BLaER1 (cell line): ENCODE results near the gene SLC35F5.
A peak's percentile ranks its signal among the peaks of the same experiment; 100 is the strongest.
"Not testable (repeated sequence)": the region's sequence is repeated elsewhere in the genome, so short reads cannot be mapped to it uniquely, and the experiment has no call there.

Experiments
- H3K27ac ChIP-seq: shearing (Covaris generic); formaldehyde crosslinking; 2 replicates; pipeline ENCODE4 v1.8.1; 2022
- H3K27me3 ChIP-seq: shearing (Covaris generic); formaldehyde crosslinking; 2 replicates; pipeline ENCODE4 v1.8.1; 2022
- H3K36me3 ChIP-seq: shearing (Covaris generic); formaldehyde crosslinking; 2 replicates; pipeline ENCODE4 v1.8.1; 2022
- H3K4me1 ChIP-seq: shearing (Covaris generic); formaldehyde crosslinking; 2 replicates; pipeline ENCODE4 v1.8.1; 2022
- H3K4me2 ChIP-seq: shearing (Covaris generic); formaldehyde crosslinking; 2 replicates; pipeline ENCODE4 v1.8.1; 2022
- H3K4me3 ChIP-seq: shearing (Covaris generic); formaldehyde crosslinking; 2 replicates; pipeline ENCODE4 v1.8.1; 2022
- H3K9ac ChIP-seq: shearing (Covaris generic); formaldehyde crosslinking; 2 replicates; pipeline ENCODE4 v1.8.1; 2022
- H3K9me3 ChIP-seq: shearing (Covaris generic); formaldehyde crosslinking; 2 replicates; pipeline ENCODE4 v1.8.1; 2022
- H4K20me1 ChIP-seq: shearing (Covaris generic); formaldehyde crosslinking; 2 replicates; pipeline ENCODE4 v1.8.1; 2022
- Cebpa-rat ChIP-seq: shearing (Covaris generic); IDR thresholded peaks from 2 replicates; pipeline ENCODE4 v1.8.1; 2022

SLC35F5 gene

DNA sequence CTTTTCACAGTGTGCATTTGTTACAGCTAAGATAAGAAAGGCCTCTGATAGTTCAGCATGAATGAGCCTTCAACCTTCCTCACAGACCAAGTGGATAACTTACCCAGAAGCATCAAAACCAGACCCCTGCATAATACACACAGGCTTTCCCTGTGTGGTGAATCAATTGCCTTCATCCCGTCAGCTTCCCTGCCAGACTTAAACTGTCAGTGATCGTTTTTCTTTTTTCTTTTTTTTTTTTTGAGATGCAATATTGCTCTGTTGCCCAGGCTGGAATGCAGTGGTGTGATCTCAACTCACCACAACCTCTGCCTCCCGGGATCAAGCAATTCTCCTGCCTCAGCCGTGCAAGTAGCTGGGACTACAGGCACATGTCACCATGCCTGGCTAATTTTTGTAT, 20.5 kb upstream of the SLC35F5 start:
- no peaks in the 10 kb centered on the region for H3K27me3 ChIP-seq
- no peak overlapping the region for H3K27ac ChIP-seq
- no peak overlapping the region for H3K9ac ChIP-seq
- H3K4me3 ChIP-seq: no peak overlapping the region
- no peaks in the 10 kb centered on the region for H4K20me1 ChIP-seq
- H3K4me2 ChIP-seq: peak overlapping the region; percentile 47
- no peaks in the 10 kb centered on the region for H3K36me3 ChIP-seq
- H3K9me3 ChIP-seq: no peaks in the 10 kb centered on the region
- peaks cover 43% of the 10 kb centered on the region for H3K4me1 ChIP-seq
- TF ChIP-seq Cebpa-rat: no peak

DNA sequence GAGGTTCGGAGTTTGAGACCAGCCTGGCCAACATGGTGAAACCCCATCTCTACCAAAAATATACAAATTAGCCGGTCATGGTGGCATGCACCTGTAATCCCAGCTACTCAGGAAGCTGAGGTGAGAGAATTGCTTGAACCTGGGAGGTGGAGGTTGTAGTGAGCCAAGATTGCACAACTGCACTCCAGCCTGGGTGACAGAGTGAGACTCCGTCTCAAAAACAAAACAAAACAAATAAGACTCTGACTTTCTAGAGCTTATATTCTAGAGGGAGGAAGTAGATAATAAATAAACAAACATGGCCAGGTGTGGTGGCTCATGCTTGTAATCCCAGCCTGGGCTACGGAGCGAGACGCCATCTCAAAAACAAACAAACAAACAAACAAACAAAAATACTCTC, 18.2 kb upstream of the SLC35F5 start:
- not testable (repeated sequence) for H3K27ac ChIP-seq, H3K36me3 ChIP-seq, H3K9ac ChIP-seq, H3K9me3 ChIP-seq, H4K20me1 ChIP-seq, H3K27me3 ChIP-seq, H3K4me3 ChIP-seq, H3K4me2 ChIP-seq
- peaks cover 24% of the 10 kb centered on the region for H3K4me1 ChIP-seq

DNA sequence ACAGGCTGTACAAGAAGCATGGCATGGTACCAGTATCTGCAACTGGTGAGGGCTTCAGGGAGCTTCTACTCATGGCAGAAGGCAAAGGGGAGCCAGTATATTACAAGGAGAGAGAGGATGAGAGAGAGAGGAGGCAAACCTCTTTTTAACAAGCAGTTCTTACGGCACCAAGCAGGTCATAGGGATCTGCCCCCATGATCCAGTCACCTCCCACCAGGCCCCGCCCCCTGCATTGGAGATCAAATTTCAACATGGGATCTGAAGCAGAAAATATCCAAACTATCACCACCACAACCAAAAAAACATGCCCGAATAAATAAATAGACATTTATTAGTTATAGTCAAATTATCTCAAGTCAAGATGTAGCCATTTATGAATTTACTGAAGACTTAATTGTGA, 14.5 kb upstream of the SLC35F5 start:
- no peak overlapping the region for H3K4me3 ChIP-seq
- no peaks in the 10 kb centered on the region for H3K9me3 ChIP-seq
- no peak overlapping the region for H3K4me2 ChIP-seq
- no peak overlapping the region for H3K9ac ChIP-seq
- no peak overlapping the region for H3K27ac ChIP-seq
- no peak for TF ChIP-seq Cebpa-rat
- H3K27me3 ChIP-seq: no peaks in the 10 kb centered on the region
- no peaks in the 10 kb centered on the region for H3K4me1 ChIP-seq
- H4K20me1 ChIP-seq: no peaks in the 10 kb centered on the region
- H3K36me3 ChIP-seq: no peaks in the 10 kb centered on the region

DNA sequence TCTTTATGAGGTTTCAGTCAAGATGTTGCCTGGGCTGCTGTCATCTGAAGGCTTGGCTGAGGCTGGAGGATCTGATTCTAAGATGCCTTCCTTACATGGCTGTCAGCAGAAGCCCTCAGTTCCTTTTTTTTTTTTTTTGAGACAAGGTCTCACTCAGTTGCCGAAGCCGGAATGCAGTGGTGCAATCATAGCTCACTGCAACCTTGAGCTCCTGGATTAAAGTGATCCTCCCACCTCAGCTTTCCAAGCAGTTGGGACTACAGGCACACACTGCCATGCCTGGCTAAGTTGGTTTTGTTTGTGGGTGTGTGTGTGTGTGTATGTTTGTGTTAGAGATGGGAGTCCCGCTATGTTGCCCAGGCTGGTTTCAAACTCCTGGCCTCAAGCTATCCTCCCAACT, 13.1 kb upstream of the SLC35F5 start:
- H3K4me3 ChIP-seq: no peak overlapping the region
- no peaks in the 10 kb centered on the region for H4K20me1 ChIP-seq
- H3K4me2 ChIP-seq: no peak overlapping the region
- no peaks in the 10 kb centered on the region for H3K4me1 ChIP-seq
- TF ChIP-seq Cebpa-rat: no peak
- no peak overlapping the region for H3K27ac ChIP-seq
- no peaks in the 10 kb centered on the region for H3K27me3 ChIP-seq
- H3K9me3 ChIP-seq: peaks cover 8% of the 10 kb centered on the region
- no peak overlapping the region for H3K9ac ChIP-seq
- no peaks in the 10 kb centered on the region for H3K36me3 ChIP-seq

DNA sequence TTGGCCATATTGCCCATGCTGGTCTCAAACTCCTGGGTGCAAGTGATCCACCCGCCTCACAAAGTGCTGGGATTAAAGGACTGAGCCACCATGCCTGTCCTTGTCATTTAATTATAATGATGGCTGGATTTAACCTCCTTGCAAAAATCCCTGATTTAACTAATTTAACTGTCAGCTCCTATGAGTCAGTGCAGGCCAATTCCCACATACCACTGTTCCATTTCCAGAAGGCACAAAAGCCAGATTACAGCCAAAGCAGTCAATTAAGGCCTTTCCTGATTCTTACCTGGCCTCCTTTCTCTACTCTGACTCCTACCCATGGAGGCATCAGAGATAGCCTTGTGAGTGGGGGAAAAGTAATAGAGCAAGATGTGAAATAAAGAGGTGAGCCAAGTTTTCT, 12.3 kb upstream of the SLC35F5 start:
- Histone ChIP-seq H3K4me1 (no peaks in the 10 kb centered on the region), H3K9ac (no peak overlapping the region)

DNA sequence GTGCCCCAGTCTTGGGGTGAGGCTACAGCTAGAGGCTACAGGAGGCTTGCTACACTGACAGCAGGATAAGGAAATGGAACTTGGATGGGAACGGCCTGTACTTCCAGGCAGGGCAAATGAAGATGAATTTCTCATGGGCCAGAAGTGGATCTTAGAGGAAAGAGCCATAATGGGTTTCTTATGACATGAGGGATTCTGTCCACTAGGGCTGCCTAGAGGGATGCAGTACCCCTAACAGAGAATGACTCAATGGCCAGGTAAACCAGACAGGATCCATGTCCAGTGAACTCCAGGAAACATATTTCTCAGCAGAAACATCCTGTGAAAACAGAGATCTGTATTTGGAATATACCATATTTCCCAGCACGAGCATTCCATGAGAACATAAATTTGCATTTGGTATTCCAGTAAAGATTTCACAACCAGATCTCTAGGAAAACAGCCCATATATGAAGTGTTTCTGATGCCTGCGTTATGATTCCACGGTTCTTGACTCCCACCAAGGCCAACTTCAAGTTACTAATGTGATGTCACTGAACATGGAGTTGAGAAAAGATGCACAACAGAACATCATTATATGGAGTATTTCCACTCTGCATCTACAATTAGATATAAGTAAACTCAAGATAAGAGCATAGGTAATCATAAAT, 11.5 kb upstream of the SLC35F5 start:
- Histone ChIP-seq H3K4me2 (no peak overlapping the region), H3K27ac (no peak overlapping the region), H3K4me3 (no peak overlapping the region), H3K9ac (no peak overlapping the region), H3K9me3 (peaks cover 21% of the 10 kb centered on the region), H4K20me1 (no peaks in the 10 kb centered on the region), H3K4me1 (no peaks in the 10 kb centered on the region), H3K27me3 (no peaks in the 10 kb centered on the region), H3K36me3 (no peaks in the 10 kb centered on the region)
- no peak for TF ChIP-seq Cebpa-rat

More for the DNA sequence above, 12.3 kb upstream of the SLC35F5 start:
- TF ChIP-seq Cebpa-rat: no peak
- Histone ChIP-seq H3K36me3 (no peaks in the 10 kb centered on the region), H3K4me2 (no peak overlapping the region), H3K4me3 (no peak overlapping the region), H3K9me3 (peaks cover 13% of the 10 kb centered on the region), H3K27me3 (no peaks in the 10 kb centered on the region), H3K27ac (no peak overlapping the region), H4K20me1 (no peaks in the 10 kb centered on the region)

DNA sequence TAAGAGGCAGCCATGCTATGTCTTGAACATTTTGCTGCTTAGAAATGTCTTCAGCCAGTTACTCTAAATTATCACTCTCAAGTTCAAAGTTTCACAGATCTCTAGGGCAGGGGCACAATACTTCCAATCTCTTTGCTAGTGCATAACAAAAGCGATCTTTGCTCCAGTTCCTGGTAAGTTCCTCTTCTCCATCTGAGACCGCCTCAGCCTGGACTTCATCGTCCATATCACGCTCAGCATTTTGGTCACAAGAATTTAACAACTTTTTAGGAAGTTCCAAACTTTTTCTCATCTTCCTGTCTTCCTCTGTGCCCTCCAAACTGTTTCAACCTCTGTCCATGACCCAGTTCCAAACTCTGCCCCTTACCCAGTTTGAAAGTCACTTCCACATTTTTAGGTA, 8.8 kb upstream of the SLC35F5 start:
- H3K4me3 ChIP-seq: no peak overlapping the region
- H3K36me3 ChIP-seq: no peaks in the 10 kb centered on the region
- no peaks in the 10 kb centered on the region for H3K27me3 ChIP-seq
- H4K20me1 ChIP-seq: no peaks in the 10 kb centered on the region
- H3K9me3 ChIP-seq: peaks cover 22% of the 10 kb centered on the region
- no peak overlapping the region for H3K4me2 ChIP-seq
- no peak overlapping the region for H3K9ac ChIP-seq
- no peak overlapping the region for H3K27ac ChIP-seq
- no peak for TF ChIP-seq Cebpa-rat
- no peaks in the 10 kb centered on the region for H3K4me1 ChIP-seq

DNA sequence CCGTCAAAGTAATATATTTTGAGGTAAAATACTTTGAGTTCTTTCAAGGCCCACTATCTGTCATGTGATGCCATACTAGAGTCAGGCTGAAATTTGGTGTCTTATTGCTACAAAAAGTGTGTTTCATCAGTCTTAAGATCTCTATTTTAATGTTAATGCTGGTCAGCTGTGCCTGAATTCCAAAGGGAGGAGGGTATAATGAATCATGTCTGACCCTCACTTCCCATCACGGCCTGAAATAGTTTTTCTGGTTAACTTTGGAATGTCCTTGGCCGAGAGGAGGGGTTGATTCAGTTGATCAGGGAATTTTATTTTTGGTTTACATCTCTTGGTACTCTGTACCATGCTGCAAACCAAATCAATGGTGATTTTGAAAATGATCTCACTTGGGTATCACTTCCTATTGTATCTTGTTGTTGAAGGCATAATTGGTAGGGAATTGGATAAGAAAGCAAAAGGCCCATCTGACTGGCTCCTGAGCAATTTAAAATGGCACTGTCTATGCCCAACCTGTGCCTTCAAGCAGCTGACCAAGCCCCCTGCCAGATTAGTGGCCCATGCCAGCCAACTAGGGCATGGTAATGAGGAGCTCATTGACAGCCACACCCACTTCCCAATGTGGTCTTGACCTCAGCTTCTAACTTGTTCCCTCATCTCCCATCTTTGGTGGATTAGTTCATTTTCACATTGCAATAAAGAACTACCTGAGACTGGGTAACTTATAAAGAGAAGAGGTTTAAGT, 6.1 kb upstream of the SLC35F5 start:
- Histone ChIP-seq H3K36me3 (no peaks in the 10 kb centered on the region), H3K4me3 (no peak overlapping the region), H3K4me1 (peaks cover 23% of the 10 kb centered on the region), H3K27me3 (no peaks in the 10 kb centered on the region), H3K4me2 (no peak overlapping the region), H4K20me1 (no peaks in the 10 kb centered on the region), H3K9me3 (peaks cover 22% of the 10 kb centered on the region), H3K9ac (no peak overlapping the region), H3K27ac (no peak overlapping the region)
- no peak for TF ChIP-seq Cebpa-rat

DNA sequence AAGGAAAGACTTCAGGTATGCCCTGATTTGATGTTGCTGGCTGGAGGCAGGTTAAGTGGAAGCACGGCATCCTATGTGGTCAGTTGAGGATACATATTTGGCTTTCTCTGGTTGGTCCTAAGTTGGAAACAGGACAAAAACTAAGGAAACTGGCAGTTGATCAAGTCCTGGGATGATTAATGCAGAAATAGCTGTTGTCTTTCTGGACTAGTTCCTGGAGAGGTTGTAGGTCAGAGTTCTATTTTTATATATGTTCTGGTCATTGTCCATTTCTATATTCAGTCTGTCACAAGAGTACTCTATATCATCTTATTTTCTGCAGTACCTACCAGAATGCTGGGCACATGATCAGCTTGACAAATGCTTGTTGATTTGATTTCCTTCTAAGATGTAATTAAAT, 4.0 kb upstream of the SLC35F5 start:
- Histone ChIP-seq H3K9ac (no peak overlapping the region), H3K4me2 (no peak overlapping the region), H3K27ac (no peak overlapping the region), H3K4me3 (no peak overlapping the region), H3K9me3 (peaks cover 22% of the 10 kb centered on the region), H3K27me3 (no peaks in the 10 kb centered on the region), H3K36me3 (no peaks in the 10 kb centered on the region), H4K20me1 (peaks cover 1% of the 10 kb centered on the region; the same call in 1 of the 2 replicates), H3K4me1 (peaks cover 28% of the 10 kb centered on the region)
- TF ChIP-seq Cebpa-rat: no peak

DNA sequence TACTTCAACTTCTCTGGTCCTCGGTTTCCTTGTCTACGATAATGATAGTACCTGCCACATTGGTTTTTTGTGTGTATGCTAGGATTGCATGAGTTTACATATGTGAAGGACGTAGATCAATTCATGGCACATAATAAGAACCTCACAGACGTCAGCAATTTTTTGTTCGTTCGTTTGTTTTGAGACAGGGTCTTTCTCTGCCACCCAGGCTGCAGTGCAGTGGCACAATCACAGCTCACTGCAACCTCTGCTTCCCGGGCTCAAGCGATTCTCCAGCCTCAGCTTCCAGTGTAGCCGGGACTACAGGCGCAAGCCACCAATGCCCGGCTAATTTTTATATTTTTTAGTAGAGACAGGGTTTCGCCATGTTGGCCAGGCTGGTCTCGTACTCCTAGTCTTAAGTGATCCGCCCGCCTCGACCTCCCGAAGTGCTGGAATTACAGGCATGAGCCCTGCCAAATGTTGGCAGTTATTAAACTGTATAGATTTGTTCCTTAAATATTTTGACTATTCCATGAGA, 756 bp upstream of the SLC35F5 start:
- H3K9ac ChIP-seq: peak overlapping the region; percentile 85
- no peaks in the 10 kb centered on the region for H3K27me3 ChIP-seq
- H3K4me1 ChIP-seq: peaks cover 44% of the 10 kb centered on the region
- no peaks in the 10 kb centered on the region for H3K9me3 ChIP-seq
- peaks cover 18% of the 10 kb centered on the region for H4K20me1 ChIP-seq
- H3K27ac ChIP-seq: peak overlapping the region; percentile 85
- H3K36me3 ChIP-seq: peaks cover 5% of the 10 kb centered on the region; the same call in 1 of the 2 replicates
- peak overlapping the region; percentile 96 for H3K4me3 ChIP-seq
- no peak for TF ChIP-seq Cebpa-rat
- H3K4me2 ChIP-seq: peak overlapping the region; percentile 89
